GM18519 (cell line): ENCODE data around the gene MACROD1.

ENCODE experiments used
- ATAC-seq: cut with Tn5 transposase; IDR thresholded peaks from one replicate; pipeline ENCODE4 v1.9.1; 2021; ENCODE audit warnings: mild to moderate bottlenecking, moderate library complexity; ENCODE audit not compliant: unreplicated experiment, low FRiP score

The MACROD1 gene

DNA sequence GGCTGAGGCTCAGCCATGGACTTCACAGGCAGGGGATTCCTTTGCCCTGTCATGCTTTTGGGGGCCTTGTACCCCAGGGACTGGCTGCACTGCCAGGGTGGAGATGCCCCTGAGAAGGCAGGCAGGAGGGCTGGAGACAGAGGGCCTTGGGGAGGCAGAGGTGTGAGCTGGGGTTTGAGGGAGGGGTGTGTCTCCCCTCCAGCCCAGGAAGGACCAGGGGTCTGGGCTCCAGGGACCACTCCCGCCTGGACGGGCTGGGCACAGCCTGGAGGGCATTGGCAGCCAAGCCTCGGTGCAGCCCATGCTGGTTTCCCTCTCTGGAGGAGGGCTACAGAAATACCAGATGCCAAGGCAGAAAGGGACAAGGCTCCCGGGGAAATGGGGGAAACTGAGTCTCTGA is 160.2 kb downstream of the MACROD1 start:
- no peak for ATAC-seq

DNA sequence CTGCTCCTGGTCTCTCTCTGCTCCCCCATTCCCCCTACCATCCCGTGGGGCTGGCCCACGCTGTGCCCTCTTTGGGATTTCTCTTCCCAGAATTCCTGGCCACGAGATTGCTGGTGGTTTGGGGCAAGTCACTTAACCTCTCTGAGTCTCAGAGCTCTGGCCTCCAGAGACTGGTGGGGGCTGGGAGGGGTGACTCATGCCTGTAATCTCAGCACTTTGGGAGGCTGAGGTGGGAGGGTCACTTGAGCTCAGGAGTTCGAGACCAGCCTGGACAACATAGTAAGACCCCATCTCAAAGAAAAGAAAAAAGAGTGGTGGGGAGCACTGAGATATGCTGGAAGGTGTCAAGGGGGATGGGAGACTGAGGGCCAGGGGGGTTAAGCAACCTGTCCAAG is 161.3 kb downstream of the MACROD1 start:
- ATAC-seq, result no peak

DNA sequence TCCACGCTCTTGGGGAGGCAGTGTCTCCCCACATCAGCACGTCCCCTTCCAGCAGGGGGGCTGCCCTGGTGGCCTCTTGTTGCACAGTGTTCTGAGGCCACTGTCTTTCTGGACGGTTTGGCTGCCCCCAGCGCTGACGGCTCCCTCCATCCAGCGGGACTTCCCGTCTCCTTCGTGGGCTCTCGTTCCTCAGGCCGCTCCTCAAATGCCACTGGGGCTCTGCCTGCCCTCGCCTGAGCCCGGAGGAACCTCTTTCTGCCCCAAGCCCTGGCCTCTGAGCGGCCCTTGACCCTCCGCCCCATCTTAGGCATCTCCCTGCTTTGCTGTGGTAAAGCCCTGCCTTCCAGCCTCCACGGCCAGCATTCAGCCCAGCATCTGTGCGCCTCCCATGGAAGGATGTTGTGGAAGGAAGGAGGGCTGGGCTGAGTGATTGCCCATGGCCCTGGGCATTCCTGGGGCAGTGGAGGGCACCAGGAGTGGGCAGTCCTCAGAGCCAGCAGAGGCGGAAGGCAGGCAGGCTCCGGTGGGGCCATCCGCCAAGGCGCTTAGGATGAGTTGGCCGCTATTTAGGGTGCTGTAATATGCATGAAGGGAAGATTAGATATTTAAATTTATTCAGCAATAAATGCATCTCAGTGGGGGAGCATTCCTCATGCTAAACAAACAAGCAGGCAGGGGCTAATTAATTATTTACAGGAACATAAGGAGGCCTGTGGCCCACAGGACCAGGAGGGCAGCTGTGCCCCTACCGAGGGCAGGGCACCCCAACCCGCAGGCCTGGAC is 161.9 kb downstream of the MACROD1 start:
- no peak for ATAC-seq

DNA sequence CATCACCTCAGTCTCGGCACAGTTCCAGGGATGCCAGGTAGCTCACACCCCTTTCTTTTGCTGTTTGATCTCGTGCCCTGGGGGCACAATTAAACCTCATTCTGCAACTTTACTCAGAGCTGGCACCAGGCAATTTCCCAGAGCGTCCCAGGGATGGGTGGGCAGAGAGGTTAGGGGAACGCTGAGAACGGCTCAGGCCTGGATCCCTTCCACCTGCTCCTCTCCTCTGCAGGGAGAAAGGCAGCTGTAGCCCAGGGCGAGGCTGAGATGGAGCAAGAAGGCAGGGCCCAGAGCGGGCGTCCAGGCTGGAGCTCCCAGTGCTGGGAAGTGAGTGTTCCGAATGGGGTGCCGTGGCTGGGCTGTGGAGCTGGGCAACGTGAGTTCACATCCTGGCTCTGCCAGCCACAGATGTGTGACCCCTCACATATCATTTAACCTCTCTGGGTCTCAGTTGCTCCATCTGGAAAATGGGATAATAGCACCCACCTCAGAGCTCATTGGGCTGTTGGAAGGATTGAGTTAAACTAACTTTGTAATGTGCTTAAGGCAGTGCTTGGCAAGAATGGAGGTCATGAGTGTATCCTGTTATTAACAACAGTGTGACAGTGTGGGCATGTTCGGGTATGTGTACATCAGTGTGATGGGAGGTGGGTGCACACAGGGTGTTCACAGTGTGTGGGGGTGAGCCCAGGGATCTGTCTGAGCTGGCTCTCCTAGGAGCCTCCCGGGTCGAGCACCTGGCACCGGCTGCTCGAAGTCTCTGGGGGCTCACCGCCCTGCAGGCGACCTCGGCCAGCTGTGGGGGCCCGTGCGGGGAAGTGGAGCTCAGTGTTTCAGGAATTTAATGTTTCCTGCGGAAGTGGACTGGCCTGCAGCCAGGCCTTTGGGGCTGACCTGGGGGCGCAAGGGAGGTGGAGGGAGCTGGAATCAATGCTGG is 164.2 kb downstream of the MACROD1 start:
- no peak for ATAC-seq

DNA sequence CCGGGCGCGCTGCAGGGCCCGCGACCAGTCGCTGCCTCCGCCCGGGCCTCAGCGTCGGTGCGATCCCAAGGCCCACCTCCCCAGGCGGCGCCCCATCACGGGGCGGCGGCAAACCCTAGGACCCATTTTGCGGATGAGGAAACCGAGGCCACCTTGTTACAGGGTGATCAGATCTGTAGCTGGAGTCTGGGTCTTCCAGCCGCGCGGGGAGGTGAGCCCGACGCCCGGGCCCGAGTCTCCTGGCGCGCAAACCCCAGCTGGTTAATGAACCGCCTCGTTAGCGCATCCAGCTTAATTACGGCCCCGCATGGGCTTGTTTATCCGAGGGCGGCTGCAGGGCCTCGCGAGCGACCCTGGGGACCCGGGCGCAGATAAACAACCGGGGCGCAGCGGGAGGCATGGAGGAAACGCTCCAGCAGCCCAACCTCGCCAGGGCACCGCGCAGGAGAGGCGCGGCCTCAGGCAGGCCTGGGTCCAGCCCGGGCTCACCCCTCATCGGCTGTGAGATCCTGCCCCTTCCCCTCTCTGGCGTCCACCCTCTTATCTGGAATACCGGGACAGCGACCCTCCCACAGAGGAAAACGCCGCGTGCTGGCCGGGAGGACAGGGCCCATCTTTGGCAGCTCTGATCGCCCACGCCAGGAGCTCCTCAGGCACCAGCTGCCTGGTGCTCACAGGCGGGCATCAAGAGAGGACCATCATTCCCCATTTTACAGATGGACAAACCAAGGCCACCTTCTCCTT is 165.0 kb downstream of the MACROD1 start:
- no peak for ATAC-seq

DNA sequence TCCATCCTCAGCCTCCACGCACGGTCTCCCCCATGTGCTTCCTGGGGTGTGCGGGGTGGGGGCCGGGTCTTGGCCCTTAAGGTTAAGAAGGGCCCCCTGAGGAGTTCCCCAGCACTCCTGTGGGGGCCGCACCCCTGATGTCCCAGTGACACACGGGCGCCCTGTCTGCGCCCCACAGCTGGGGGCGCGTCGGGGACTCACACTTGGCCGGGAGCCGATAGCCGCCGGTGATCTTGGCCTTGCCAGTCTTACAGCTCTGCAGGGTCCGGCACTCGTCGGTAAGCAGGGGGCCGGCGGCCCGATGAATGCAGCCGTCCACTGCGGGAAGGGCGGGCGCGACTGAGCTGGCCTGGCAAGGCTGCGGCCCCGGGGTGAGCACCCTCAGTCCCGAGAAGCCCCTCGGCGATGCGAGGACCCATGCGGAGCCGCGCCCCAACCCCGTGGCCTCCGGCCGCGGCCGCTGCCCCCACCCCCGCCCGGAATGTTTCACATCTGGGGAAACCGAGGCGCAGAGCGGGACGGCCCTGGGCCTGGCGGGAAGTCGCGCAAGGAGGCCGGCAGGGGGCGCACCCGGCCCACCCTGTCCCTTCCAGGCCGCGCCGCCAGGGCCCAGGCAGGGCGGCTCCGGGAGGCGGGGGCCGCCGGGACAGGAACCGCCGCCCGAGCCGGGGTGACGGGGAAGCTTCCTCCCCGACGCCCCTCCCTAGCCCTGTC is 165.7 kb downstream of the MACROD1 start:
- no peak for ATAC-seq

DNA sequence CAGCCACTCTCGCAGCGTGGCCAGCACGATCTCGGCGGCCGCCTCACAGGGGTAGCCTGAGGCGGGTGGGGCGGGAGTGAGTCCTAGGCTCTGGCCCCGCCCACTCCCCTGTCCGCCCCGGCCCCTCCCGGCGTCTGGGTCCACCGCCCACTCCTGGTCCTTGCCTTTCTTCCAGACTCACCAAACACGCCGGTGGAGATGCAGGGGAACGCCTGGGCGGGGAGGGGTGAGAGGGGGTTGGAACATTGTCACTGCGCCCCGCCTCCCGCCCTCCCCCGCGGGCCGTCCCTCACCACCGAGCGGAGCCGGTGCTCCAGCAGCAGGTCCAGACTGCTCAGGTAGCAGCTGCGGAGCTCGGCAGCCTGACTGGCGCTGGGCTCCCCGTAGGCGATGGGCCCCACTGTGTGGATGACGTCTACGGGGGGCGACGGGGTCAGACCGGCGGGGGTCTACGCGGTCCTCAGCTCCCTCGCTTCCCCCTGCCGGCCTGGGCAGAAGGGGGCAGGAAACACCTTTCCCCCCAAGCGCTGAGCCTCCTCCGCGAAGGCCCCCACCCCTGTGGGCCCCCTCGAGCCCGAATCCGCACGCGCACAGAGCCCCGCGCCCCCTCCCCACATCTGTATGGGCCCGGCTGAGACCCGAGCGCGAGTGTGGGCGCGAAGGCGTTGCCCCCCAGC is 166.4 kb downstream of the MACROD1 start:
- no peak for ATAC-seq

DNA sequence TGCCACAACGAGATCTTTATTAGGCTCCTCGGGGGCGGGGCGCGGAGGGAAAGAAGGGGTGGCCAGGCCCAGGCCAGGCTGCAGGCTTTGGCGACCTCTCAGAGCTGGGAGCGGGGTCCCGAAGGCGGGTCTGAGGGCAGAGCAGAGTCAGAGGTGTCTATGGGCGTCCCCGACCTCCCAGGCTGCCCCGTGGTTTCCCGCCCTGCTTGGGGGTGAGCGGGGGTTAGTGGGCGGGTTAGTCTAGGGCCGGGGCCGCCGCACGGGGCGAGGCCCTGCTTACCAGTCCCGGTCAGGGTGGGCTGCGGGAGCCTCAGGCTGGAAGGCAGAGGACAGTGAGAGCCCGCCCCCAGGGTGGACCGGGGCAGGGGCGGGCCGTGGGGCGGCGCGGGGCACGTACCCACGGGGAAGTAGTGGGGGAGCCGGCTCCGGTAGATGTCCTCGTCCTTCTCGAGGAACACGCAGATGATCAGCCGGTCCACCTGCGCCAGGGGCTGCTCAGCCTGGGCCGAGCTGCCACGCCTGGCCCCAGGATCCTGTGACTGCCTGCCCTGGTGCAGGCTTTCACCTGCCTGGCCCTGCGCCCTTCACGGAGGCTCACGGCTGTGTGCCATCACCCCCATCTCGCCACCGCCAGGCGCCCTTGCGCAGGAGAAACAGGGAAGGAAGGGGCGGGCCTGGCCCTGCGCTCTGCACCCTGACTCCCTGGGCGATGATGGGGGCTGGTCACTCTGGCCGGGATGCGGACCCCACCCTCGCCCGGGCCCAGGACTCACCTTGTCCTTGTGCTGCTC is 167.2 kb downstream of the MACROD1 start:
- no peak for ATAC-seq

DNA sequence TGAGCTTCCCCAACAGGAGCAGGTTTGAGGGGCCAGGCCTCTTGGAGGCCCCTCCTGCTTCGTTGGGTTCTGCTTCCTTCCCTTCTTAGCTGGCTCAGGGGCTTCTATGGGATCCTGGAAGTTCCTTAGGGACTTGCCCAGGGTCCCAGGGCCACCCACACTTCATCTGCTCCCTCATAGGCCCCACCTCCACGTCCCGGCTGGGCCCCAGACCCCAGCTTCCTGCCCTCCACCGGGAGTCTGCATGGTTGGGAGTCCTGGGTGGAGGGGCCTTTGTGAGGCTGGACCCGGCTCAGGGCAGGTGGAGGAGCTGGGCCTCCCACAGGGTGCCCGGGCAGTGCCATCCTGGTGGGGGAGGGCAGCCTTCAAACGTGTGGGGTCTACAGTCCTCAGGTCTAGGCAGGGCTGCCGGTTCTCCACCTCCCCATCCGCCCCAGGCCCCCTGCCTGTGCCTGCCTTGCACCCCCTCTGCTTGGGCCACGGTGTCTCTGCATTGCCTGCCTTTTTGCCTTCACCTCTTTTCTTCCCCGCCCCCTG is 168.0 kb downstream of the MACROD1 start:
- no peak for ATAC-seq

DNA sequence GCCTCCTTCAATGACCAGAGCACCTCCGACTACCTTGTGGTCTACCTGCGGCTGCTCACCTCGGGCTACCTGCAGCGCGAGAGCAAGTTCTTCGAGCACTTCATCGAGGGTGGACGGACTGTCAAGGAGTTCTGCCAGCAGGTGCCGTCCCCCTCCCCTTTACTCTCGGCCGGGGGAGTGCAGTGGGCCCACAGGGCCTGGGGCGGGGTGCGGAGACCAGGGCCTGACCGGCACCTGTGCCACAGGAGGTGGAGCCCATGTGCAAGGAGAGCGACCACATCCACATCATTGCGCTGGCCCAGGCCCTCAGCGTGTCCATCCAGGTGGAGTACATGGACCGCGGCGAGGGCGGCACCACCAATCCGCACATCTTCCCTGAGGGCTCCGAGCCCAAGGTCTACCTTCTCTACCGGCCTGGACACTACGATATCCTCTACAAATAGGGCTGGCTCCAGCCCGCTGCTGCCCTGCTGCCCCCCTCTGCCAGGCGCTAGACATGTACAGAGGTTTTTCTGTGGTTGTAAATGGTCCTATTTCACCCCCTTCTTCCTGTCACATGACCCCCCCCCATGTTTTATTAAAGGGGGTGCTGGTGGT is 168.7 kb downstream of the MACROD1 start:
- ATAC-seq, result no peak

DNA sequence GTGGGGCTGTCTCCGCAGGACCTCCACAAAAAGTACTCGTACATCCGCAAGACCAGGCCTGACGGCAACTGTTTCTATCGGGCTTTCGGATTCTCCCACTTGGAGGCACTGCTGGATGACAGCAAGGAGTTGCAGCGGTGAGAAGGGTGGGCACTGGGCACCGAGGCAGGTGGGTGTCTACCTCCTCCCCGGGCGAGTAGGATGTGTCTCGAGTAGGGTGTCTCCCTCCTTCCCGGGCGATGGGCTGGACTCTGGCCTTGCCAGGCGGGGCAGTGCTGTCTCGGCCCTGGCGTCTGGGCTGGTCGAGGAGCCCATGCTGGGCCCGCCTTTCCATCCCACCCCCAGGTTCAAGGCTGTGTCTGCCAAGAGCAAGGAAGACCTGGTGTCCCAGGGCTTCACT is 169.4 kb downstream of the MACROD1 start:
- ATAC-seq, result no peak

DNA sequence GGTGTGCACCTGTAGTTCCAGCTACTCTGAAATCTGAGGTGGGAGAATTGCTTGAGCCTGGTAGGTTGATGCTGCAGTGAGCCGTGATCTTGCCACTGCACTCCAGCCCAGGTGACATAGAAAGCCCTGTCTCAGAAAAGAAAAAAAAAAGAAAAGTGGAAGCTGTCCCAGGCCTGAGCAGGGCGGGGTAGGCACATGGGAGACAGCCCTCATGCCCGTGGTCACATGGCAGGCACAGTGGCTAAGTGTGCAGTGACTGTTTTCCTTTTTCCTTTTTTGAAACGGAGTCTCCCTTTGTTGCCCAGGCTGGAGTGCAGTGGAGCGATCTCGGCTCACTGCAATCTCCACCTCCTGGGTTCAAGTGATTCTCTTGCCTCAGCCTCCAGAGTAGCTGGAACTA is 171.9 kb downstream of the MACROD1 start:
- no peak for ATAC-seq

DNA sequence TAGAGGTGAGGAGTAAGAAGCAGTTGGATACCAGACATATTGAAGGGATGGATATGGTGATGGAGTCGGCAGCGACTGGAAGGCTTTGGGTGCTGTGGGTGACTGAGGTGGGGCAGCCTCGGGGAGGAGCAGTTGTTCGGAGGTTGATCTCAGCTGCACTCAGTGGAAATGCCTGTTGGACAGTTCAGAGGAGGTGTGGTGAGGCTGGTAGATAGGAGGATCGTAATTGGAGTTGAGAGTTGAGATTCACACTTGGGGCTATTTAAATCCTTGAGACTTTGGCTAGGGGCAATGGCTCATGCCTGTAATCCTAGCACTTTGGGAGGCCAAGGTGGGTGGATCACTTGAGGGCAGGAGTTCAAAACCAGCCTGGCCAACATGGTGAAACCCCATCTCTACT is 172.8 kb downstream of the MACROD1 start:
- ATAC-seq, result no peak

DNA sequence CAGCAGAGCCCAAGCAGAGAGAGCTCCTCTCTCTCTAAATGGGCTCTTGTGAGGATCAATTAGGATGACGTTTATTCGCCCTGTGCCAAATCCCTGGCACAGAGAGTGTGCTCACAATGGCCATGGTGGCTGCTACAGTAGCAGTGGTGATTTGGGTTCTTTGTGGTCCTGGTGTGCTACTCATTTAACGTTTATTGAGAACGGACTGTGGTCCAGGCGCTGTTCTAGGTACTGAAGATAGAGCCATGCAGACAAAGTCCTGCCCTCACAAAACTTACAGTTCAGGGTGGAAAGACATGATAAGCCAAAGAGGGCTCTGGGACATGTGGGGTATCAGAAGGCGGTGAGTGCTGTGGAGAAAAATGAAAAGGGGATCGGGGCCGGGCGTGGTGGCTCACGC is 174.4 kb downstream of the MACROD1 start:
- no peak for ATAC-seq

DNA sequence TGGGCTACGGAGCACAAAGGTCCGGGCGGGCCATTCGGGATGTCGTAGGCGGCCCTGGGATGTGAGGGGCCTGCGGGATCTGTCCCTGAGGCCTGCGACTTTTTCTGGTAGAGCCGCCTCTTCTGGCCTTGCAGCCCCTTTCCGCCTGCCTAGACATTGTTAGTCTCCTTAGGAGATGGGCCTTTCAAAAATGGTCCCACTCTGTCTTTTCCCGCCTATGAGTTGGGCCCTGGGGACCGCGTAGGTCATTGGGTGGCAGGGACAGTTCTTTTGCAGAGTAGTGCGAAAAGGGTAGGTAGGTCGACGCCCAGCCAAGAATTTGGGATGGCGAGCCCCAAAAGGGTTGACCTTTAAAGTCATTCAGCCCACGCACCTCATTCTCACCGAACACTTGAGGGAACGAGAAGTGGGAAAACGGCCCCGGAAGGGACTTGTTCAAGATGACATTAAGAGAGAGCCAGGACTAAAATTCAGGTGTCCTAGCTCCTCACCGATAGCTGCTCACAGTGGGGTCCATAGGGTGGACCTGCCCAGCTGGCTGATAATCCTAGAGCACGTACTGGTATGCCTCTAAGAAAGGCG is 178.9 kb downstream of the MACROD1 start:
- ATAC-seq, result no peak

DNA sequence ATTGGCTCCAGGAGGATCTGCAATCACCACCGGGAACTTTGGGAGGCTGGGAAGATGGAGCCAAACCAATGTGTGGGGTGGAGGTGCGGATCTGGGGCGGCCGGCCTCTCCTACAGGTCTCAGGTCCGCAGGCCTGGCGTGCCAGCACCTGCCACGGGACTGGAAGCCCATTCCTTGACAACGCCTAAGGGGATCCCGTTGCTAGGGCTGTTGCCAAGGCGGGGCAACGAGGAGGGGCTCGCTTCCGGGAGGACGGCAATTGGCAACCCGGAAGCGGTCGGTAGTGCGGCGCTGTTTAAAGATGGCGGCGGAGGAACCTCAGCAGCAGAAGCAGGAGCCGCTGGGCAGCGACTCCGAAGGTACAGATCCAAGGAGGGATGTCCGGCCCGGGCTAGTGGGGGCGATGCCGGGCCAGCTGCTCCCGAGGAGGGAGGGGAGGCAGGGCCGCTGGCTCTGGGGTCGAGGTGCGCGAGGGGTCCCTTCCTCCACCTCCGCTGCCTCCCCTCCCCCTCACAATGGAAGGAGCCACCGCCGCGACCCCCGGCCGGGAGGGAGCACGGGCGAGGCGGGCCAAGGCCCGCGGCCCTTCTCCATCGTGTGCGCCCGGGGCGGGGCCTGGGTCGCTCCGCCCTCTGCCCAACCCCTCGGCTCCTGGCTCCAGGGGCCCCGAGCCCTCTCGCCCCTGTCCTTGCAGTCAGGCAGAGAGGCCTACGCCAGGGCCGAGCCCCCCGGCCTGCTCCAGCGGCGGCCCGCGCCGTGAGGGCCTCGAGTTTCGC is 179.6 kb downstream of the MACROD1 start, which contains the start of gene OTUB1:
TSS of gene OTUB1 (plus strand) at position 283 of the 776 bp plus-strand sequence. CDS start at position 302, 19 bp downstream.
- peak; percentile 75 for ATAC-seq

DNA sequence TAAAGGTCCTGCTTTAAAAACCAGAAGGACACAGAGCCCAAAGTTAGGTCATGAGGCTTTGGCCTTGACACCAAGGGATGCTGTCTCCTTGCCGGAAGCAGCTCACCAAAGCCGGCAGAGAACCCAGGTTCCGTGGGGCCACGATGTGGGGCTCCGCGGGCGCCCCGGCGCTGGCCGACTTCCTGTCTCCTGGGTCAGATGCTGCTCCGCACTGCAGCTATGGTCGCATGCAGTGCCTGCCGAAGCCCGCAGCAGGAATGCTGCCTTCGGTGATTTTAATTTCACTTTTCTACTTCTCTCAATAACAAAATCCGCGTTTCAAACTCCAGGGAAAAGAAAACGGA is 180.1 kb downstream of the MACROD1 start:
- no peak for ATAC-seq
